Testis (tissue), 2 donors: ENCODE measurements around the gene KIDINS220.

ENCODE experiments used
- POLR2A ChIP-seq: fragments of 450-650 bp; IDR thresholded peaks from one replicate; pipeline ENCODE4 v1.6.1; 2017; ENCODE audit warnings: antibody characterized with exemption, mild to moderate bottlenecking, moderate library complexity
- TF ChIP-seq, protein P1 (sequence below), 3 experiments: fragments of 450-650 bp in 2 of 3; fragments of 200-600 bp in 1 of 3; sonication (generic) in 1 of 3; IDR thresholded peaks; one replicate each; pipeline ENCODE4 v1.5.1; 2016 to 2019; ENCODE audit warnings: antibody characterized with exemption in 3 of 3, mild to moderate bottlenecking in 2 of 3, moderate library complexity in 1 of 3

- TF ChIP-seq, protein P1, sequence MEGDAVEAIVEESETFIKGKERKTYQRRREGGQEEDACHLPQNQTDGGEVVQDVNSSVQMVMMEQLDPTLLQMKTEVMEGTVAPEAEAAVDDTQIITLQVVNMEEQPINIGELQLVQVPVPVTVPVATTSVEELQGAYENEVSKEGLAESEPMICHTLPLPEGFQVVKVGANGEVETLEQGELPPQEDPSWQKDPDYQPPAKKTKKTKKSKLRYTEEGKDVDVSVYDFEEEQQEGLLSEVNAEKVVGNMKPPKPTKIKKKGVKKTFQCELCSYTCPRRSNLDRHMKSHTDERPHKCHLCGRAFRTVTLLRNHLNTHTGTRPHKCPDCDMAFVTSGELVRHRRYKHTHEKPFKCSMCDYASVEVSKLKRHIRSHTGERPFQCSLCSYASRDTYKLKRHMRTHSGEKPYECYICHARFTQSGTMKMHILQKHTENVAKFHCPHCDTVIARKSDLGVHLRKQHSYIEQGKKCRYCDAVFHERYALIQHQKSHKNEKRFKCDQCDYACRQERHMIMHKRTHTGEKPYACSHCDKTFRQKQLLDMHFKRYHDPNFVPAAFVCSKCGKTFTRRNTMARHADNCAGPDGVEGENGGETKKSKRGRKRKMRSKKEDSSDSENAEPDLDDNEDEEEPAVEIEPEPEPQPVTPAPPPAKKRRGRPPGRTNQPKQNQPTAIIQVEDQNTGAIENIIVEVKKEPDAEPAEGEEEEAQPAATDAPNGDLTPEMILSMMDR (IDR thresholded peaks at IDR 0.05), result no peak
- TF ChIP-seq POLR2A, result no peak
Observed at GRCh38 chr2:8800821-8801220, 36.6 kb downstream of the KIDINS220 start.
